GM10847 (cell line): ENCODE data around the gene PDRG1.

Source experiments
- POLR2A ChIP-seq: IDR thresholded peaks from 2 replicates; pipeline ENCODE4 v1.6.1; 2011; ENCODE audit not compliant: insufficient read length; ENCODE audit errors: extremely low read depth

The PDRG1 gene

GRCh38 chr20:31974951-31975487, 23.2 kb upstream of the PDRG1 start:
- no peak for TF ChIP-seq POLR2A

- no peak for TF ChIP-seq POLR2A
Observed at GRCh38 chr20:31974296-31974695, 22.4 kb upstream of the PDRG1 start.

GRCh38 chr20:31972471-31973021, 20.7 kb upstream of the PDRG1 start:
- no peak for TF ChIP-seq POLR2A

GRCh38 chr20:31969991-31970390, 18.1 kb upstream of the PDRG1 start:
- TF ChIP-seq POLR2A = no peak

GRCh38 chr20:31968291-31969126, 16.7 kb upstream of the PDRG1 start:
- no peak for TF ChIP-seq POLR2A

GRCh38 chr20:31967830-31968249, 16.0 kb upstream of the PDRG1 start, which contains the start of gene XKR7:
TSS of gene XKR7 (plus strand) at chr20:31968151. CDS start at chr20:31968176, 25 bp downstream.
- TF ChIP-seq POLR2A = no peak

- no peak for TF ChIP-seq POLR2A
Observed at GRCh38 chr20:31966991-31967655, 15.3 kb upstream of the PDRG1 start.

- no peak for TF ChIP-seq POLR2A
Observed at GRCh38 chr20:31963889-31964288, 12.0 kb upstream of the PDRG1 start.

GRCh38 chr20:31962761-31963160, 10.9 kb upstream of the PDRG1 start:
- TF ChIP-seq POLR2A = no peak

GRCh38 chr20:31956556-31957526, 5.0 kb upstream of the PDRG1 start:
- TF ChIP-seq POLR2A = no peak

- no peak for TF ChIP-seq POLR2A
Observed at GRCh38 chr20:31954500-31954899, 2.7 kb upstream of the PDRG1 start.

GRCh38 chr20:31953556-31954148, 1.8 kb upstream of the PDRG1 start:
- no peak for TF ChIP-seq POLR2A

GRCh38 chr20:31951203-31951529, 680 bp downstream of the PDRG1 start:
- no peak for TF ChIP-seq POLR2A

GRCh38 chr20:31949877-31950646, 1.8 kb downstream of the PDRG1 start:
- TF ChIP-seq POLR2A = no peak
